ENCODE data around the gene MAPK6.

DNA sequence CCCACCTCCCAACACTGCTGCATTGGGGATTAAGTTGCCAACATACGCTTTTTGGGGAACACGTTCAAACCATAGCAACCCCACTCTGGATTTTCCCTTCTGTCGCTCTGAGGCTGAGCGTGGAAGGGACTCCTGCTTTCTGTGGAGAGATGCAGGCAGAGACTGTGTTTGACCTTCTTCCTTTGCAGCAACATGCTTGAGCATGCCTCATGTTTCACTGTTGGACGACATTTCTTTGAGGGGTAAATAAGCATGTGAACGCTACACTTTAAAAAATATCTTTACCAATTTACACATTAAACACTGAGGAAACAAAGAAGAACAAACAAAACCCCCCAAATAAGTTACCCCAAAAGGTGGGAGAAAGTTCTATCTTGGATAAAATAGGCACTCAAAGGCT lies 14.2 kb upstream of the MAPK6 start:
- TF ChIP-seq POLR2A (IDR thresholded peaks at IDR 0.05; ENCODE audit: low read depth, low read length) (no peak), TAF1 (IDR thresholded peaks at IDR 0.05; ENCODE audit: low read depth, low read length) (no peak), POLR2AphosphoS5 (IDR thresholded peaks at IDR 0.05; ENCODE audit: low read depth, low read length) (no peak)
